LNCaP clone FGC (cell line): ENCODE results near the gene PRKAG1.

Experiments used
- DNase-seq: peaks from one replicate; pipeline ENCODE4 v3.0.0-alpha.2; 2011; ENCODE audit warnings: low read depth
- H3K4me3 ChIP-seq: 2 replicates; pipeline ENCODE4 v1.5.1; 2011; ENCODE audit warnings: mild to moderate bottlenecking, low read depth, low read length, control low read depth
- CTCF ChIP-seq: IDR thresholded peaks from 2 replicates; pipeline ENCODE4 v1.5.1; 2012; ENCODE audit warnings: mild to moderate bottlenecking; ENCODE audit not compliant: control insufficient read depth, insufficient read depth; ENCODE audit errors: extremely low read depth

The PRKAG1 gene

GRCh38 chr12:49041881-49042484 is 23.4 kb upstream of the PRKAG1 start:
- DNase-seq: no peak
- TF ChIP-seq CTCF: no peak

GRCh38 chr12:49041036-49041880 is 22.7 kb upstream of the PRKAG1 start:
- H3K4me3 ChIP-seq: no peak overlapping the region
- TF ChIP-seq CTCF: no peak
- DNase-seq: no peak

More at GRCh38 chr12:49041881-49042484, 23.4 kb upstream of the PRKAG1 start:
- no peak overlapping the region for H3K4me3 ChIP-seq

GRCh38 chr12:49040364-49040855 is 21.8 kb upstream of the PRKAG1 start:
- no peak for TF ChIP-seq CTCF
- H3K4me3 ChIP-seq: no peak overlapping the region
- no peak for DNase-seq

- no peak for DNase-seq
- TF ChIP-seq CTCF: no peak
- no peak overlapping the region for H3K4me3 ChIP-seq
These were observed 21.1 kb upstream of the PRKAG1 start for GRCh38 chr12:49039421-49040363.

GRCh38 chr12:49038291-49038955 is 19.8 kb upstream of the PRKAG1 start:
- no peak overlapping the region for H3K4me3 ChIP-seq
- no peak for TF ChIP-seq CTCF
- no peak for DNase-seq

- no peak overlapping the region for H3K4me3 ChIP-seq
- no peak for TF ChIP-seq CTCF
- no peak for DNase-seq
These were observed 19.3 kb upstream of the PRKAG1 start for GRCh38 chr12:49037947-49038237.
